WTC11 (cell line): ENCODE results near the gene DEPDC1B.

Experiments used
- ATF3 ChIP-seq: sonication (generic); formaldehyde crosslinking; conservative IDR thresholded peaks from 2 replicates; pipeline ENCODE4 v1.8.1; 2022; ENCODE audit warnings: mild to moderate bottlenecking, missing genetic modification reagents
- ESRRA ChIP-seq: sonication (generic); formaldehyde crosslinking; IDR thresholded peaks from 2 replicates; pipeline ENCODE4 v1.8.1; 2022; ENCODE audit warnings: mild to moderate bottlenecking, missing genetic modification reagents, borderline replicate concordance
- ETV6 ChIP-seq: sonication (generic); formaldehyde crosslinking; IDR thresholded peaks from 2 replicates; pipeline ENCODE4 v1.8.1; 2022; ENCODE audit warnings: mild to moderate bottlenecking, missing genetic modification reagents
- MXD4 ChIP-seq: fragments of 250-450 bp; sonication (Bioruptor Pico); IDR thresholded peaks from 2 replicates; pipeline ENCODE4 v1.8.0; 2021; ENCODE audit warnings: mild to moderate bottlenecking, moderate library complexity, borderline replicate concordance
- NFYB ChIP-seq: sonication (generic); formaldehyde crosslinking; conservative IDR thresholded peaks from 2 replicates; pipeline ENCODE4 v1.8.0; 2022; ENCODE audit warnings: low read depth, missing genetic modification reagents
- STAT6 ChIP-seq: sonication (generic); formaldehyde crosslinking; conservative IDR thresholded peaks from 2 replicates; pipeline ENCODE4 v1.8.1; 2023; ENCODE audit warnings: mild to moderate bottlenecking, low read depth, missing genetic modification reagents, moderate library complexity
- TEAD4 ChIP-seq: sonication (generic); formaldehyde crosslinking; IDR thresholded peaks from 2 replicates; pipeline ENCODE4 v1.8.0; 2022; ENCODE audit warnings: mild to moderate bottlenecking, missing genetic modification reagents
- TP53 ChIP-seq: sonication (generic); formaldehyde crosslinking; IDR thresholded peaks from 2 replicates; pipeline ENCODE4 v1.8.1; 2023; ENCODE audit warnings: mild to moderate bottlenecking, missing genetic modification reagents
- USF2 ChIP-seq: sonication (generic); formaldehyde crosslinking; IDR thresholded peaks from 2 replicates; pipeline ENCODE4 v1.8.1; 2023; ENCODE audit warnings: mild to moderate bottlenecking, missing genetic modification reagents, moderate library complexity
- ZNF121 ChIP-seq: sonication (generic); formaldehyde crosslinking; IDR thresholded peaks from 2 replicates; pipeline ENCODE4 v1.8.0; 2023; ENCODE audit warnings: missing genetic modification reagents
- ZNF232 ChIP-seq: sonication (generic); formaldehyde crosslinking; IDR thresholded peaks from 2 replicates; pipeline ENCODE4 v1.8.0; 2022; ENCODE audit warnings: mild to moderate bottlenecking, missing genetic modification reagents
- TF ChIP-seq, protein P1 (sequence below): fragments of 200-600 bp; IDR thresholded peaks from 2 replicates; pipeline ENCODE4 v1.8.0; 2022; ENCODE audit warnings: antibody characterized with exemption
- TF ChIP-seq, protein P2 (sequence below): sonication (generic); formaldehyde crosslinking; IDR thresholded peaks from 2 replicates; pipeline ENCODE4 v1.8.0; 2022; ENCODE audit warnings: mild to moderate bottlenecking, missing genetic modification reagents
- TF ChIP-seq, protein P3 (sequence below): sonication (generic); formaldehyde crosslinking; IDR thresholded peaks from 2 replicates; pipeline ENCODE4 v1.8.1; 2023; ENCODE audit warnings: mild to moderate bottlenecking, missing genetic modification reagents, moderate library complexity

GRCh38 chr5:60673334-60673733 is 26.6 kb downstream of the DEPDC1B start:
- TF ChIP-seq, protein P1, sequence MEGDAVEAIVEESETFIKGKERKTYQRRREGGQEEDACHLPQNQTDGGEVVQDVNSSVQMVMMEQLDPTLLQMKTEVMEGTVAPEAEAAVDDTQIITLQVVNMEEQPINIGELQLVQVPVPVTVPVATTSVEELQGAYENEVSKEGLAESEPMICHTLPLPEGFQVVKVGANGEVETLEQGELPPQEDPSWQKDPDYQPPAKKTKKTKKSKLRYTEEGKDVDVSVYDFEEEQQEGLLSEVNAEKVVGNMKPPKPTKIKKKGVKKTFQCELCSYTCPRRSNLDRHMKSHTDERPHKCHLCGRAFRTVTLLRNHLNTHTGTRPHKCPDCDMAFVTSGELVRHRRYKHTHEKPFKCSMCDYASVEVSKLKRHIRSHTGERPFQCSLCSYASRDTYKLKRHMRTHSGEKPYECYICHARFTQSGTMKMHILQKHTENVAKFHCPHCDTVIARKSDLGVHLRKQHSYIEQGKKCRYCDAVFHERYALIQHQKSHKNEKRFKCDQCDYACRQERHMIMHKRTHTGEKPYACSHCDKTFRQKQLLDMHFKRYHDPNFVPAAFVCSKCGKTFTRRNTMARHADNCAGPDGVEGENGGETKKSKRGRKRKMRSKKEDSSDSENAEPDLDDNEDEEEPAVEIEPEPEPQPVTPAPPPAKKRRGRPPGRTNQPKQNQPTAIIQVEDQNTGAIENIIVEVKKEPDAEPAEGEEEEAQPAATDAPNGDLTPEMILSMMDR = no peak
- TF ChIP-seq ZNF121 (CRISPR knock-in tag) = no peak
- TF ChIP-seq, protein P2, sequence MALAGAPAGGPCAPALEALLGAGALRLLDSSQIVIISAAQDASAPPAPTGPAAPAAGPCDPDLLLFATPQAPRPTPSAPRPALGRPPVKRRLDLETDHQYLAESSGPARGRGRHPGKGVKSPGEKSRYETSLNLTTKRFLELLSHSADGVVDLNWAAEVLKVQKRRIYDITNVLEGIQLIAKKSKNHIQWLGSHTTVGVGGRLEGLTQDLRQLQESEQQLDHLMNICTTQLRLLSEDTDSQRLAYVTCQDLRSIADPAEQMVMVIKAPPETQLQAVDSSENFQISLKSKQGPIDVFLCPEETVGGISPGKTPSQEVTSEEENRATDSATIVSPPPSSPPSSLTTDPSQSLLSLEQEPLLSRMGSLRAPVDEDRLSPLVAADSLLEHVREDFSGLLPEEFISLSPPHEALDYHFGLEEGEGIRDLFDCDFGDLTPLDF (CRISPR knock-in tag) = no peak
- TF ChIP-seq TEAD4 (CRISPR knock-in tag) = no peak
- TF ChIP-seq STAT6 (CRISPR knock-in tag) = no peak
- TF ChIP-seq, protein P3, sequence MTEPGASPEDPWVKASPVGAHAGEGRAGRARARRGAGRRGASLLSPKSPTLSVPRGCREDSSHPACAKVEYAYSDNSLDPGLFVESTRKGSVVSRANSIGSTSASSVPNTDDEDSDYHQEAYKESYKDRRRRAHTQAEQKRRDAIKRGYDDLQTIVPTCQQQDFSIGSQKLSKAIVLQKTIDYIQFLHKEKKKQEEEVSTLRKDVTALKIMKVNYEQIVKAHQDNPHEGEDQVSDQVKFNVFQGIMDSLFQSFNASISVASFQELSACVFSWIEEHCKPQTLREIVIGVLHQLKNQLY (CRISPR knock-in tag) = no peak
- no peak for TF ChIP-seq USF2 (CRISPR knock-in tag)
- TF ChIP-seq ESRRA (CRISPR knock-in tag) = no peak
- no peak for TF ChIP-seq MXD4 (CRISPR knock-in tag)
- no peak for TF ChIP-seq ZNF232 (CRISPR knock-in tag)
- no peak for TF ChIP-seq ATF3 (CRISPR knock-in tag)
- TF ChIP-seq NFYB (CRISPR knock-in tag) = no peak
- no peak for TF ChIP-seq TP53
- TF ChIP-seq ETV6 (CRISPR knock-in tag) = no peak
